ENCODE data around the gene PLCL2.

PLCL2 gene

DNA sequence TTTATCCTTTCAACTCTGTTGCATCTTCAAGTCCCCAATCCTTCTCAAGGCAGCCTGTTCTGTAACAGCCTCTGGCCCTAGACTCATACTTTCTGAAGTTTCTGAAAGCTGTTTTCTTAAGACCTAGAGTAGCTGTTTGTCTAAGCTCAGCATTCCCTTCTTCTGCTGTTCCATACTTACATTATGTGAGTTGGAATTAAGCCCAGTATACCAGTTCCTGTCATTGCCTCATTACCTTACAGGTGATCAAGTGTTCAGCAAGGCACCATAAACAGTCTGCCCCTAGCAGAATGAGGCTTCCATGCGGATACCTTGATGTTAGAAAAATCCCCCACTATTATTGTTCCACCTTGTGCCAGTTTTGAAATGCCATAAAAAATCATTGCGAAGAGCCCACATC is 180.6 kb downstream of the PLCL2 start:
- Histone ChIP-seq H3K79me2 (ENCODE audit: control insufficient read depth, insufficient read depth, low read length, poor library complexity) (no peaks in the 10 kb centered on the region), H3K4me3 (ENCODE audit: low read depth, low read length) (no peak overlapping the region), H3K79me1 (ENCODE audit: low read length) (no peaks in the 10 kb centered on the region), H3K4me2 (ENCODE audit: low read length) (no peak overlapping the region), H2BK120ac (ENCODE audit: insufficient read depth, low read length, poor library complexity) (no peak overlapping the region), H3K18ac (ENCODE audit: low read length) (no peak overlapping the region), H3K9ac (ENCODE audit: low read length) (no peak overlapping the region), H4K91ac (ENCODE audit: low read depth, low read length) (no peak overlapping the region), H3K4me1 (ENCODE audit: control insufficient read depth in 1 of 2, insufficient read depth in 2 of 2, low read length in 2 of 2) (no peaks in the 10 kb centered on the region), H2BK5ac (ENCODE audit: low read depth, low read length, poor library complexity) (no peak overlapping the region), H3K27ac (ENCODE audit: low read depth, low read length) (no peak overlapping the region), H3K9me3 (ENCODE audit: insufficient read depth, low read depth, low read length) (no peaks in the 10 kb centered on the region), H2AFZ (ENCODE audit: insufficient read depth, low read length, poor library complexity) (no peak overlapping the region), H2BK12ac (ENCODE audit: low read length) (no peak overlapping the region), H4K12ac (ENCODE audit: low read depth, low read length) (no peak overlapping the region), H3K4ac (ENCODE audit: low read depth, low read length) (no peak overlapping the region), H2AK5ac (ENCODE audit: low read length) (no peak overlapping the region), H3K14ac (ENCODE audit: low read length) (no peak overlapping the region), H3K36me3 (ENCODE audit: control insufficient read depth in 1 of 2, insufficient read depth in 2 of 2, low read length in 2 of 2) (no peaks in the 10 kb centered on the region), H3K27me3 (ENCODE audit: insufficient read depth, low read length) (no peaks in the 10 kb centered on the region), H3K23ac (ENCODE audit: low read length) (no peak overlapping the region), H4K8ac (ENCODE audit: low read depth, low read length) (no peak overlapping the region)
- no peak for DNase-seq
- no CpG with 5 or more reads among the region's 2 CpGs for WGBS (ENCODE audit: extremely low coverage, insufficient coverage, insufficient read length)

DNA sequence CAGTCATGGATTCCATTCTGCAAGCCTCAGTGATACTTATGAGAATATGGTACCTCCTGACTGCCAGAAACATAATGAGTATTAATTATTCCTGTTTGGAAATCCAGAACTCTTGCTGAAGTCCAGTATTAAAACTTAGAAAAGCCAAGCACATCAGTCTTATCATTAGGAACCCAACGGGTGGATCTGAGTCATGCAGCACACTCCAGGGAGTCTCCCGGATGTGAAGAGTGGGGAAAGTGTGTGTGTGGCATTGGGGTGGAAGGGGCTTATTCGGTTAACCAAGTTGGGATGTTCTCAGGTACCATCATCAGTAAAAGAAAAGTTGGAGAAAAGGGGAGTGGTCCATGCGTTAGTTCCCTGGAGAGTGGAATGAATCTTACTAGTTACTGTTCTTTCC is 181.1 kb downstream of the PLCL2 start:
- no peaks in the 10 kb centered on the region for H3K36me3 ChIP-seq (ENCODE audit: control insufficient read depth in 1 of 2, insufficient read depth in 2 of 2, low read length in 2 of 2)

DNA sequence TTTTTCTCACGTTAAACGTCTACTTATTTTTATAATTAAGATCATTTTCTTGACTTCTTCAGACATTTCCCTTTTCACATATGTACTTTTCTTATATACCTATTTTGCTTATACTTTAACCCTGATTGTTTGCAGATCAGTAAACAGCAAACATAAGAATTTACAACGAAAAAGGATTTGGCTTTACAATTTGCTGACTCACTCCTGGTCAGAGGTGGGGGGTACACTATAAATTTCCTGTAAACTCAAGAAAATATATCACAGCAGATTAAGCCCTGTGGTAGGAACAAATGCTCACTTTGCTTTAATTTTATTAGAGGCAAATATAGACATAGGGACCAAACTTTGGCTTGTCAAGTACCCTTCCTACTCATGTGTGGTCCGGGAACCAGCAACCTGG is 185.0 kb downstream of the PLCL2 start:
- DNase-seq = no peak

More for the DNA sequence above, 181.1 kb downstream of the PLCL2 start:
- Histone ChIP-seq H3K14ac (ENCODE audit: low read length) (no peak overlapping the region), H3K79me1 (ENCODE audit: low read length) (no peaks in the 10 kb centered on the region), H2BK12ac (ENCODE audit: low read length) (no peak overlapping the region), H2AK5ac (ENCODE audit: low read length) (no peak overlapping the region), H3K18ac (ENCODE audit: low read length) (no peak overlapping the region), H3K23ac (ENCODE audit: low read length) (no peak overlapping the region), H3K9me3 (ENCODE audit: insufficient read depth, low read depth, low read length) (no peaks in the 10 kb centered on the region), H2BK5ac (ENCODE audit: low read depth, low read length, poor library complexity) (no peak overlapping the region), H4K8ac (ENCODE audit: low read depth, low read length) (no peak overlapping the region), H3K4me3 (ENCODE audit: low read depth, low read length) (no peak overlapping the region), H4K91ac (ENCODE audit: low read depth, low read length) (no peak overlapping the region), H3K79me2 (ENCODE audit: control insufficient read depth, insufficient read depth, low read length, poor library complexity) (no peaks in the 10 kb centered on the region), H3K4ac (ENCODE audit: low read depth, low read length) (no peak overlapping the region), H4K12ac (ENCODE audit: low read depth, low read length) (no peak overlapping the region), H3K4me1 (ENCODE audit: control insufficient read depth in 1 of 2, insufficient read depth in 2 of 2, low read length in 2 of 2) (peaks cover 0 to 2% of the 10 kb centered on the region in 2 experiments), H3K27ac (ENCODE audit: low read depth, low read length) (no peak overlapping the region), H3K9ac (ENCODE audit: low read length) (no peak overlapping the region), H3K4me2 (ENCODE audit: low read length) (no peak overlapping the region), H2AFZ (ENCODE audit: insufficient read depth, low read length, poor library complexity) (no peak overlapping the region), H2BK120ac (ENCODE audit: insufficient read depth, low read length, poor library complexity) (no peak overlapping the region), H3K27me3 (ENCODE audit: insufficient read depth, low read length) (no peaks in the 10 kb centered on the region)
- DNase-seq = no peak
- no CpG with 5 or more reads among the region's 4 CpGs for WGBS (ENCODE audit: extremely low coverage, insufficient coverage, insufficient read length)

DNA sequence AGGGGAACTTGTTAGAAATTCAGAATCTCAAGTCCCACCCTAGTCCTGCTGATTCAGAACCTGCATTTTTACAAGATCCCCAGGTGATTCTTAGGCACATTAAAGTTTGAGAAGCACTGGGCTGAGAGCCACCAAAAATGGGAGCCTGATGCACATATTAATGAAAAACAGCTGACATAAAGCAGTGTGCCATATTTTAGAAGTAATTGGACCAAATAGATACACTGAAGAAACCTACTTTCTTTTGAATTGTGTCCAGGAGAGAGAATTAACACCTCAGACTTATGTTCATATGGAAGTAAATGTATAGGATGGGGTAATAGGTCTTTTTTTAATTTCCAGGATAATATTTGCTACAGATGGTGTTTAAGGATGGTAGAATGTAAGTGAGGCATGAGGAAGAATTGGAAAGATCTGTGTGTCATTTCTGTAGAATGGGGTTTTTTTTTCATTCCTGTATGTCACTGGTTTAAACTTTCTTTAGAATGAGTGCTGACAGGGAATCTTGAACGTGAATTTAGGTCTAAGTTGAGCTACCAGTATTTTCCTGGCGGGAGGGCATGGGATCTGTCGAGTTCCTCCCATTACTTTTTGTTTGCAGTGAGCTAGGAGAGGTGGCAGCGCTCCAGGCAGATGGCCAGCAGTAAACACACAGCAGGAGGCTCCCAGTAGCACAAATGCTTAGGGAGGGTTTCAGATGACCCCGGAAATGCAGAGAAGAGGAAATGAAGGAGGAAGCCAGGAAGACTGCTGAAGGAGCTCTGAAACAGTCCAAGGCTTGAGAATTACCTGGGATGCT is 185.6 kb downstream of the PLCL2 start:
- Histone ChIP-seq H2AFZ (ENCODE audit: insufficient read depth, low read length, poor library complexity) (no peak overlapping the region), H4K91ac (ENCODE audit: low read depth, low read length) (no peak overlapping the region), H3K23ac (ENCODE audit: low read length) (no peak overlapping the region), H4K12ac (ENCODE audit: low read depth, low read length) (no peak overlapping the region), H3K4ac (ENCODE audit: low read depth, low read length) (no peak overlapping the region), H3K79me1 (ENCODE audit: low read length) (no peaks in the 10 kb centered on the region), H3K36me3 (ENCODE audit: control insufficient read depth in 1 of 2, insufficient read depth in 2 of 2, low read length in 2 of 2) (no peaks in the 10 kb centered on the region), H3K14ac (ENCODE audit: low read length) (no peak overlapping the region), H3K9me3 (ENCODE audit: insufficient read depth, low read depth, low read length) (no peaks in the 10 kb centered on the region), H2BK120ac (ENCODE audit: insufficient read depth, low read length, poor library complexity) (no peak overlapping the region), H4K8ac (ENCODE audit: low read depth, low read length) (no peak overlapping the region), H3K27me3 (ENCODE audit: insufficient read depth, low read length) (no peaks in the 10 kb centered on the region), H2BK12ac (ENCODE audit: low read length) (no peak overlapping the region), H3K18ac (ENCODE audit: low read length) (no peak overlapping the region), H3K27ac (ENCODE audit: low read depth, low read length) (no peak overlapping the region), H2AK5ac (ENCODE audit: low read length) (no peak overlapping the region), H3K4me1 (ENCODE audit: control insufficient read depth in 1 of 2, insufficient read depth in 2 of 2, low read length in 2 of 2) (peaks cover 0 to 2% of the 10 kb centered on the region in 2 experiments), H3K4me2 (ENCODE audit: low read length) (no peak overlapping the region), H3K79me2 (ENCODE audit: control insufficient read depth, insufficient read depth, low read length, poor library complexity) (no peaks in the 10 kb centered on the region), H3K9ac (ENCODE audit: low read length) (no peak overlapping the region), H2BK5ac (ENCODE audit: low read depth, low read length, poor library complexity) (no peak overlapping the region), H3K4me3 (ENCODE audit: low read depth, low read length) (no peak overlapping the region)
- no CpG with 5 or more reads among the region's 5 CpGs for WGBS (ENCODE audit: extremely low coverage, insufficient coverage, insufficient read length)
- DNase-seq = peak; percentile 62 to 71

More for the DNA sequence above, 185.0 kb downstream of the PLCL2 start:
- no peak overlapping the region for H3K4me2 ChIP-seq (ENCODE audit: low read length)
- no peak overlapping the region for H3K9ac ChIP-seq (ENCODE audit: low read length)
- H3K4me3 ChIP-seq (ENCODE audit: low read depth, low read length) = no peak overlapping the region
- no peak overlapping the region for H2AFZ ChIP-seq (ENCODE audit: insufficient read depth, low read length, poor library complexity)
- no peak overlapping the region for H2BK120ac ChIP-seq (ENCODE audit: insufficient read depth, low read length, poor library complexity)
- no peaks in the 10 kb centered on the region for H3K27me3 ChIP-seq (ENCODE audit: insufficient read depth, low read length)
- H3K4me1 ChIP-seq (ENCODE audit: control insufficient read depth in 1 of 2, insufficient read depth in 2 of 2, low read length in 2 of 2) = peaks cover 0 to 2% of the 10 kb centered on the region in 2 experiments
- H3K9me3 ChIP-seq (ENCODE audit: insufficient read depth, low read depth, low read length) = no peaks in the 10 kb centered on the region
- no peak overlapping the region for H3K14ac ChIP-seq (ENCODE audit: low read length)
- H2AK5ac ChIP-seq (ENCODE audit: low read length) = no peak overlapping the region
- H4K12ac ChIP-seq (ENCODE audit: low read depth, low read length) = no peak overlapping the region
- WGBS (ENCODE audit: extremely low coverage, insufficient coverage, insufficient read length) = 100% methylated on average over 1 of the region's 4 CpGs
- H2BK12ac ChIP-seq (ENCODE audit: low read length) = no peak overlapping the region
- H3K23ac ChIP-seq (ENCODE audit: low read length) = no peak overlapping the region
- H3K79me2 ChIP-seq (ENCODE audit: control insufficient read depth, insufficient read depth, low read length, poor library complexity) = no peaks in the 10 kb centered on the region
- no peak overlapping the region for H4K8ac ChIP-seq (ENCODE audit: low read depth, low read length)
- no peaks in the 10 kb centered on the region for H3K79me1 ChIP-seq (ENCODE audit: low read length)
- H3K18ac ChIP-seq (ENCODE audit: low read length) = no peak overlapping the region
- H3K36me3 ChIP-seq (ENCODE audit: control insufficient read depth in 1 of 2, insufficient read depth in 2 of 2, low read length in 2 of 2) = no peaks in the 10 kb centered on the region
- H2BK5ac ChIP-seq (ENCODE audit: low read depth, low read length, poor library complexity) = no peak overlapping the region
- no peak overlapping the region for H4K91ac ChIP-seq (ENCODE audit: low read depth, low read length)
- H3K27ac ChIP-seq (ENCODE audit: low read depth, low read length) = no peak overlapping the region
- no peak overlapping the region for H3K4ac ChIP-seq (ENCODE audit: low read depth, low read length)
